Body of pancreas (tissue), 4 donors: Measurements from ENCODE around the gene NUDT14. TPM values are rescaled to one million over a fixed set of nuclear protein-coding genes. Genes with fewer than 3 reads are reported as not detected.

Experiments used
- ATAC-seq: fragments of 150-250 bp; one replicate; pipeline ENCODE4 v1.9.1; 2016
- DNase-seq, 4 donors: peaks; one replicate each; pipeline ENCODE4 v3.0.0-alpha.2; 2019
- H3K27ac ChIP-seq, 4 donors: fragments of 200-600 bp; sonication (generic); 1 replicate in 3 of 4; 2 replicates in 1 of 4; pipeline versions ENCODE4 v1.5.1 to v1.6.1; 2016 to 2019; ENCODE audit warnings: mild to moderate bottlenecking in 1 of 4, mixed read lengths in 1 of 4, moderate library complexity in 1 of 4
- H3K27me3 ChIP-seq, 2 donors: fragments of 200-600 bp; sonication (generic); one replicate each; pipeline ENCODE4 v1.6.0; 2016; ENCODE audit warnings: mild to moderate bottlenecking in 1 of 2
- H3K36me3 ChIP-seq, 2 donors: fragments of 200-600 bp; sonication (generic); replicated peaks in 1 of 2; 2 replicates each; pipeline ENCODE4 v1.5.1; 2016; ENCODE audit warnings: low read depth in 2 of 2; ENCODE audit not compliant: insufficient read depth in 1 of 2
- H3K4me1 ChIP-seq: fragments of 200-600 bp; sonication (generic); one replicate; pipeline ENCODE4 v1.6.0; 2016
- H3K4me3 ChIP-seq, 2 donors: fragments of 200-600 bp; sonication (generic); 1 replicate in 1 of 2; 2 replicates in 1 of 2; pipeline ENCODE4 v1.5.1; 2016 to 2019
- H3K9me3 ChIP-seq, 3 donors: fragments of 200-600 bp; sonication (generic); 1 replicate in 2 of 3; 2 replicates in 1 of 3; pipeline ENCODE4 v1.5.1; 2016
- POLR2A ChIP-seq, 3 donors: fragments of 450-650 bp; IDR thresholded peaks; one replicate each; pipeline ENCODE4 v1.6.1; 2016; ENCODE audit warnings: antibody characterized with exemption in 3 of 3, mild to moderate bottlenecking in 2 of 3
- WGBS, 2 donors: methylation state at CpG; one replicate each; pipeline ENCODE4 v1.1.5; 2017; 5-methylcytosine and 5-hydroxymethylcytosine counted together
- intact Hi-C: fragments of 100-400 bp; cut with DNase I; formaldehyde crosslinking; loops from one replicate; pipeline ENCODE4 v1.15.1; 2023
- total RNA-seq, 2 donors: library from RNA; depleted of rRNA; stranded (reverse); fragments of >200 nt; gene quantifications; one replicate each; pipeline ENCODE4 v1.1.0, GENCODE V29; 2016
- TF ChIP-seq, protein P1 (sequence below), 7 experiments: fragments of 450-650 bp in 4 of 7; fragments of 200-600 bp in 3 of 7; sonication (generic) in 3 of 7; IDR thresholded peaks; one replicate each; pipeline ENCODE4 v1.5.1; 2016 to 2019; ENCODE audit warnings: antibody characterized with exemption in 7 of 7

NUDT14 gene
- total RNA-seq, 2 donors from 2014 or later = 28.8 to 66.9 TPM

DNA sequence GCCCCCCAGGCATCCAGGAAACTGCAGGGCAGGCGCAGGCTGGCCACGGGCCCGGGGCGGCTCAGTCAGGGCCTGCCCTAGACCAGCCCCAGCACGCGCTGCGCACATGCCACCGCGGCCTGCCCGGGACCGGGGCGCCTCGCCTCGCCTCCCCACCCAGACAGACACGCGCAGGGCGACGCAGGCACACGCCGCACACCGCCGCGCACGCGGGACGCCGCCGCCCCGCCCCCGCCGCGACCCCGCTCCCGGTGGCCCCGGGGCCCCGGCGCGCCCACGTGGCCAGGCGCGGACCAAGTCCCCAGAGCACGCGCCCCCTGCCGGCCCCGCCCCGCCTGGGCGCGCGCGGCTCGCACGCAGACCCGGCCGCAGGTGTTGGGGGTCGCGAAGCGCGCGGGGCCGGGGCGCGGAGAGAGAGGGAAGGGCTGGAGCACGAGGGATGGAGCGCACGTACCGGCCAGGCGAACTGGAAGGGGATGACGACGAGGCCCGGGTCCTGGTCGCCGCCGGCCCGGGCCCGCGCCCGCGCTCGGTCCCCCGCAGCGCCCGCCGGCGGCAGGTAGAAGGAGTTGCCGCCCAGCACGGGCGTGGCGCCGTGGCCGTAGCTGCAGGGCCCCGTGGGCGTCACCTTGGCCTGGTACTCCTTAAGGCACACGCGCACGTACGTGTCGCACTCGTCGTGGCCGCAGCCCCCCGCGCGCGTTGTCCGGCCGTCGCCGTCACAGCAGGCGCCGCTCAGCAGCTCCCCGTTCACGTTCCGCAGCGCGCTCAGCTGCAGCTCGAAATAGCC is 13.6 kb downstream of the NUDT14 start:
- Histone ChIP-seq H3K9me3 (no peaks in the 10 kb centered on the region), H3K36me3 (no peaks in the 10 kb centered on the region), H3K4me3 (peak overlapping the region in 1 of 2 donors; percentile 20), H3K4me1 (peaks cover 58% of the 10 kb centered on the region), H3K27me3 (no peaks in the 10 kb centered on the region), H3K27ac (no peak overlapping the region)
- intact Hi-C loops = no loop called here
- WGBS, 2 donors = 5% methylated on average over 16 to 89 of the region's 116 CpGs
- peak in 1 of 4 donors; percentile 44 for DNase-seq
- peak; percentile 13 for ATAC-seq
- TF ChIP-seq POLR2A (IDR thresholded peaks at IDR 0.05) = peak in 1 of 3 donors; percentile 18
- TF ChIP-seq, protein P1, sequence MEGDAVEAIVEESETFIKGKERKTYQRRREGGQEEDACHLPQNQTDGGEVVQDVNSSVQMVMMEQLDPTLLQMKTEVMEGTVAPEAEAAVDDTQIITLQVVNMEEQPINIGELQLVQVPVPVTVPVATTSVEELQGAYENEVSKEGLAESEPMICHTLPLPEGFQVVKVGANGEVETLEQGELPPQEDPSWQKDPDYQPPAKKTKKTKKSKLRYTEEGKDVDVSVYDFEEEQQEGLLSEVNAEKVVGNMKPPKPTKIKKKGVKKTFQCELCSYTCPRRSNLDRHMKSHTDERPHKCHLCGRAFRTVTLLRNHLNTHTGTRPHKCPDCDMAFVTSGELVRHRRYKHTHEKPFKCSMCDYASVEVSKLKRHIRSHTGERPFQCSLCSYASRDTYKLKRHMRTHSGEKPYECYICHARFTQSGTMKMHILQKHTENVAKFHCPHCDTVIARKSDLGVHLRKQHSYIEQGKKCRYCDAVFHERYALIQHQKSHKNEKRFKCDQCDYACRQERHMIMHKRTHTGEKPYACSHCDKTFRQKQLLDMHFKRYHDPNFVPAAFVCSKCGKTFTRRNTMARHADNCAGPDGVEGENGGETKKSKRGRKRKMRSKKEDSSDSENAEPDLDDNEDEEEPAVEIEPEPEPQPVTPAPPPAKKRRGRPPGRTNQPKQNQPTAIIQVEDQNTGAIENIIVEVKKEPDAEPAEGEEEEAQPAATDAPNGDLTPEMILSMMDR (IDR thresholded peaks at IDR 0.05) = peak in 4 of 7 experiments; percentile 6 to 36 (median 22)

DNA sequence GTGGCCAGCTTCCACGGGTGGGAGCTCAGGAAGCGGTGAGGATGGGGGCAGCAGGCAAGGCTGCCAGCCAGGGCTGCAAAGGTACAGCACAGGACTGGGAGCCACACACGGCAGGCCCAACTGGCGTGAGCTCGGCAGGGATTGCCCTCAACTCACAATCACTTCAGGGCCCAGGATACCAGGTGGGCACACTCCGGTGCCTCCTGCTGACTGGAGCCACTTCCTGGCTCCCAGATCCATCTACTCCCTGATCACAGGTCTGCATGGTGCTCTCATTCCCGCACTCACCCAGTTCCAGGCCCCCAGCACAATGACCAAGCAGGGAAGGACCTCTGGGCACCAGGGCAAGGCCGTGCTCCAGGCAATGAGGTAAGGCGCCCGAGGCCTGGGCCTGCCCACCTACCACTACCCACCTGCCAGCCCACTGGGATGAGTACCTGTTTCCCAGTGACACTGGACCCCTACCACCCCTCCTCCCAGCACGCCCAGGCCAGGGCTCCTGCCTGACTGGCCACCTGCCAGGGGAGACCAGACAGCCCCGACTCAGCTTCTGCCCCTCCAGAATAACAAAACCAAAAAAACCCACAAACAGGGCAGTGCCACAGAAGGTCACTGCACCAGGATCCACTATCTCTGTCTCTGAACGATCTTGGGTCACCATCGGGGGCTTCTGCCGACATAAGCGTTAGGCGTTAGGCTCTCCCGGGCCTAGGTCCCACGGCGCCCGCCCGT is 14.4 kb downstream of the NUDT14 start:
- intact Hi-C loops = no loop called here
- H3K36me3 ChIP-seq = no peaks in the 10 kb centered on the region
- no peak overlapping the region for H3K27ac ChIP-seq
- TF ChIP-seq, protein P1 (IDR thresholded peaks at IDR 0.05) = no peak
- no peak for TF ChIP-seq POLR2A (IDR thresholded peaks at IDR 0.05)
- no peaks in the 10 kb centered on the region for H3K9me3 ChIP-seq
- H3K4me1 ChIP-seq = peaks cover 59% of the 10 kb centered on the region
- no peak overlapping the region for H3K4me3 ChIP-seq
- H3K27me3 ChIP-seq = no peaks in the 10 kb centered on the region
- ATAC-seq (no peak), DNase-seq (no peak)
- 71 to 81% methylated on average over 5 to 22 of the region's 22 CpGs for whole genome bisulfite sequencing, 2 donors

DNA sequence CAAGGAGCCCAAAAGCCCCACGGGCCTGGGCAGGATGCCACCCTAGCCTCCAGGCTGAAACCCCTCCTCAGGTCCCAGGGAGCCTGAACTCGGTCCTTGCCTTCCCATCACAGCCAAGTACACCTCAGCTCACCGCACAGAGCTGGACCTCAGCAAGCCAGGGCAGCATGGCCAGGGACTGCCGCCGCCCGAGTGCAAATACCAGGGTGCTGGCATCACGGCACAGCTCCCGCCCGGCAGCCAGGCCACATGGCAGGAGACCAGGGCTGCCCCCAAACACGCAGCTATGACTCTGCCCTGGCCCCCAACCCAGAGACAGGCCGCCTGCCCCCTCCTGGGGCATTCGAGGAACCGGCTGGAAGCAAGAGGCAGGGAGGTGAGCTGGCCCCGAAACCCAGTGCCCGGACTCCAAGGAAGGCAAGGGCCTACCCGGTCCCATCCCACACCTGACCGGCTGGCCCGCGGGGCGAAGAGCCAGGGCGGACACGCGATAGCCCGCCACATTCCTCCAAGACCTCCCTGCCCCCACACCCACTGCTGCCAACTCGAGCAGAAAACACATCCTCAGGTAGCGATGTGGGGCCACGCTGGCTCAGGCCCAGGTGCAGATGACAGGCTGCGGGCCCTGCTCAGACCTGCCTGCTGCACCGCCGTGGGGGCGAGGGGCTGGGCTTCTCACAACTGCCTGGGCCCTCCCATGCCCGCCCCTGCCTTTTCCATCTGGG is 15.2 kb downstream of the NUDT14 start:
- WGBS, 2 donors = 77 to 95% methylated on average over 4 to 32 of the region's 32 CpGs
- no peaks in the 10 kb centered on the region for H3K9me3 ChIP-seq
- H3K27ac ChIP-seq = no peak overlapping the region
- DNase-seq (peak in 2 of 4 donors; percentile 37 to 56), ATAC-seq (no peak)
- TF ChIP-seq, protein P1 (IDR thresholded peaks at IDR 0.05) = no peak
- no peak for TF ChIP-seq POLR2A (IDR thresholded peaks at IDR 0.05)
- no peak overlapping the region for H3K4me3 ChIP-seq
- intact Hi-C loops = no loop called here
- peaks cover 59% of the 10 kb centered on the region for H3K4me1 ChIP-seq
- H3K36me3 ChIP-seq = no peaks in the 10 kb centered on the region
- H3K27me3 ChIP-seq = no peaks in the 10 kb centered on the region

DNA sequence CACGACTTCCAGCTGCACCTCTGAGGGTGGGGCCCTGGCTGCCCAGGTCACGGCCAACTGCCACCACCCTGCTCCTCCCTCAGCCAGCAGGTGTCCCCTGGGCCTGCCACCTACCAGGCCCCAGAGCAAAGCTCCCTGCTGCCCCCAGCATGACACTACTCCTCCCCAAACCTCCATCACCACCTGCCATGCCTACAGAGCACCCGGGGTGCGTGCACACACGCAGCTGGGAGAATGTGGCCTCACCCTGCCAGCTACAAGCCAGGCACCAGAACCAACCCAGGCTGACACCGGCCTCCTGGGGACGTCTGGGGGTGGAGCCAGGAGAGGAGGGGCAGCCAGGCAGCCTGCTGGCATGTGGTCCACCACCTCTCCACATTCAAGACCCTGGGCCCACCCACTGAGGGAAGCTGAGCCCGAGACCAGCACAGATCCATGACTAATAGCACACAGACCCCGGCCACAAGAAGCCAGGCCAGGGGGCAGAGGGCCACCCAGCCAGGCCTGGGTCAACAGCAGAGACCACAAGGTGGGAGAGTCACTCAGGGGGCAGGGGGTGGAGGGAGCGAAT is 15.9 kb downstream of the NUDT14 start:
- DNase-seq (no peak), ATAC-seq (no peak)
- Histone ChIP-seq H3K9me3 (no peaks in the 10 kb centered on the region), H3K27me3 (no peaks in the 10 kb centered on the region), H3K4me3 (no peak overlapping the region), H3K27ac (no peak overlapping the region), H3K4me1 (peaks cover 59% of the 10 kb centered on the region), H3K36me3 (no peaks in the 10 kb centered on the region)
- intact Hi-C loops = no loop called here
- TF ChIP-seq, protein P1 (IDR thresholded peaks at IDR 0.05) = no peak
- no peak for TF ChIP-seq POLR2A (IDR thresholded peaks at IDR 0.05)
- 52 to 55% methylated on average over 4 to 10 of the region's 10 CpGs for WGBS, 2 donors
